Natural killer cell (primary cell): Measurements from ENCODE around the gene ZNF43. TPM values are rescaled to one million over a fixed set of nuclear protein-coding genes. Genes with fewer than 3 reads are reported as not detected.
A peak's percentile ranks its signal among the peaks of the same experiment; 100 is the strongest.
"Not testable (repeated sequence)": the region's sequence is repeated elsewhere in the genome, so short reads cannot be mapped to it uniquely, and the experiment has no call there.

ENCODE experiments used
- ATAC-seq, 3 donors: fragments of 150-1000 bp in 2 of 3; fragments of 200-7000 bp in 1 of 3; cut with Tn5 transposase; 1 replicate in 1 of 3; 2 replicates in 2 of 3; pipeline ENCODE4 v1.10.0; 2021; ENCODE audit warnings: mild to moderate bottlenecking in 2 of 3, moderate library complexity in 2 of 3
- DNase-seq, 2 donors: peaks; one replicate each; pipeline versions ENCODE4 v3.0.0 to v3.0.0-alpha.2; 2013 to 2021; ENCODE audit warnings: mixed read lengths in 1 of 2
- H3K27ac ChIP-seq: one replicate; pipeline ENCODE4 v1.5.1; 2013; ENCODE audit warnings: mild to moderate bottlenecking, low read length
- H3K27me3 ChIP-seq: one replicate; pipeline ENCODE4 v1.6.1; 2013; ENCODE audit warnings: low read length; ENCODE audit not compliant: control insufficient read depth, insufficient read depth
- H3K36me3 ChIP-seq: one replicate; pipeline ENCODE4 v1.6.1; 2013; ENCODE audit warnings: low read length; ENCODE audit not compliant: control insufficient read depth, insufficient read depth
- H3K4me1 ChIP-seq: one replicate; pipeline ENCODE4 v1.6.1; 2013; ENCODE audit warnings: low read length; ENCODE audit not compliant: control insufficient read depth, insufficient read depth
- H3K4me3 ChIP-seq: one replicate; pipeline ENCODE4 v1.5.1; 2013; ENCODE audit warnings: low read length
- H3K9me3 ChIP-seq: one replicate; pipeline ENCODE4 v1.6.1; 2013; ENCODE audit warnings: low read length; ENCODE audit not compliant: control insufficient read depth, insufficient read depth
- H3K27ac Mint-ChIP-seq, 2 donors: one replicate each; pipeline ENCODE4 v1.8.0; 2022; ENCODE audit warnings: mild to moderate bottlenecking in 2 of 2, mixed read lengths in 2 of 2, moderate library complexity in 1 of 2
- H3K27me3 Mint-ChIP-seq, 2 donors: one replicate each; pipeline ENCODE4 v1.8.0; 2022; ENCODE audit warnings: low read depth in 2 of 2, mixed read lengths in 2 of 2
- H3K36me3 Mint-ChIP-seq: one replicate; pipeline ENCODE4 v1.8.0; 2022; ENCODE audit warnings: mixed read lengths
- H3K4me1 Mint-ChIP-seq, 2 donors: one replicate each; pipeline ENCODE4 v1.8.0; 2022; ENCODE audit warnings: mixed read lengths in 2 of 2
- H3K4me3 Mint-ChIP-seq: one replicate; pipeline ENCODE4 v1.8.0; 2022; ENCODE audit warnings: mild to moderate bottlenecking, moderate library complexity, mixed read lengths
- H3K9me3 Mint-ChIP-seq, 2 donors: one replicate each; pipeline ENCODE4 v1.8.0; 2022; ENCODE audit warnings: mixed read lengths in 2 of 2
- CTCF ChIP-seq: fragments of 200-600 bp; IDR thresholded peaks from one replicate; pipeline ENCODE4 v1.8.0; 2022; ENCODE audit warnings: antibody characterized with exemption
- WGBS: methylation state at CpG from one replicate; pipeline ENCODE4 v1.1.7; 2013; ENCODE audit warnings: missing lambda C conversion rate; ENCODE audit not compliant: insufficient coverage; 5-methylcytosine and 5-hydroxymethylcytosine counted together
- intact Hi-C: fragments of 100-400 bp; cut with micrococcal nuclease; formaldehyde crosslinking; loops from one replicate; pipeline ENCODE4 v1.14.2; 2022
- total RNA-seq, 4 donors: library from RNA; stranded (reverse); fragments of 120-200 nt in 1 of 4; gene quantifications; one replicate each; pipeline versions ENCODE4 v1.2.3 to v1.2.4, GENCODE V29; 2013 to 2022

Gene ZNF43
- total RNA-seq = 10 to 100 TPM; 21.6 to 36.8 (median 31.0) TPM
- 36.7 TPM for total RNA-seq (2013)

DNA sequence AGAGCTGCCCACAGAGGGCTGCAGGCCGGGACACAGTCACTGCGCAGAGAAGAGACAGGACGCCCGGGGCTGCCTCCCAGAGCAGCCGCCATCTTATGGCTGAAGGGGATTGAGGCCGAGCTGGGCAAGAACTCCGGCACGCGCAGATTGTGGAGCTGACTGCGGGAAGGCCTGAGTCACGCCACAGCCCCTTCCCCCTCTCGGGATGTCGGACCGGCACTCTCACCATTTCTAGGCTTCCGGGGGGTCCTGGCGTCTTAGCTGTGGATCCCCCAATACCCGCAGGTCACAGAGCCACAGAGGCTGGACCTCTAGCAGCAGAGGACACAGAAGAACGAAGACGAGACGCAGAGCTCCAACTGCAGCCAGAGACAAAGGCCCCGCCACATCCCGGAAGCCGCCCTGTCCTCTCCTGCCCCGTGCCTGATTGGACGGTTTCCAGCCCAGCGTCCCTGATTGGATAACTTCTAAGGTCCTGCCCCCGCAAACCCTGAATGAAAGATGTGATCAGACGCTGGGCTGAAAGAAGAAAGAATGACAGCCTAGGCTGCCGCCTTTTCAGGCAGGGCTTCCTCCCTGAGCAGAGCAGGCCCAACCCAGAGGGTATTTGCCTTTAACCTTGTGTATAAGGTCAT lies at the start of gene ZNF43:
Gene ZNF43 (minus strand): TSS at position 373 of the 635 bp plus-strand sequence. CDS start 144 bp downstream, at position 229.
- H3K36me3 ChIP-seq = no peaks in the 10 kb centered on the region
- peak within 1 kb of the TSS; percentile 83 for H3K27ac ChIP-seq
- Mint-ChIP-seq H3K36me3 (no peaks in the 10 kb centered on the region), H3K4me3 (peak within 1 kb of the TSS; percentile 98), H3K9me3 (no peaks in the 10 kb centered on the region), H3K27me3 (no peaks in the 10 kb centered on the region), H3K27ac (peak within 1 kb of the TSS; percentile 98 to 100), H3K4me1 (peaks cover 20 to 22% of the 10 kb centered on the region in 2 donors)
- H3K9me3 ChIP-seq = no peaks in the 10 kb centered on the region
- peak; percentile 96 to 99 (median 97) for ATAC-seq
- 0% methylated on average over 28 of the region's 29 CpGs for WGBS
- H3K27me3 ChIP-seq = no peaks in the 10 kb centered on the region
- H3K4me1 ChIP-seq = peaks cover 15% of the 10 kb centered on the region
- DNase-seq = peak; percentile 90 to 95
- intact Hi-C loops = loop anchor here (1.0 to 5.0 kb wide), 3 partner anchors 17 to 329 kb away; partner anchors contain the start of genes ZNF100 and ZNF429
- peak within 1 kb of the TSS; percentile 73 for H3K4me3 ChIP-seq
- no peak for TF ChIP-seq CTCF

DNA sequence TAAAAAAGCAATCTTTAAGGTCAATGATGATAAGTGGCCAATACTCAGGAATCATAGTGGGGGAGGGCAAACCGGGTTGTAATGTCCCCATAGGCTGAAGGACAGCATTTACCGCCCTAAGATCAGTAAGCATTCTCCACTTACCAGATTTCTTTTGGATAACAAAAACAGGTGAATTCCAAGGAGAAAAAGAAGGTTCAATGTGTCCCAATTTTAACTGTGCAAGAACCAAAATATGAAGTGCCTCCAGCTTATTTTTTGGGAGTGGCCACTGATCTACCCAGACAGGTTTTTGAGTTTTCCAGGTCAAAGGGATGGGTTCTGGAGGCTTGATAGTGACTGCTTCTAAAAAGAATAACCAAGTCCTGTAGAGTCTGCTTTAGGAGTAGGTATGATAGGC lies 49.5 kb upstream of the ZNF43 start:
- H3K27ac ChIP-seq, H3K36me3 Mint-ChIP-seq, H3K9me3 Mint-ChIP-seq, H3K4me3 ChIP-seq, H3K36me3 ChIP-seq, ATAC-seq, H3K27ac Mint-ChIP-seq, DNase-seq, H3K27me3 Mint-ChIP-seq, H3K4me1 Mint-ChIP-seq, H3K4me3 Mint-ChIP-seq, H3K27me3 ChIP-seq, H3K4me1 ChIP-seq, H3K9me3 ChIP-seq: not testable (repeated sequence)
- WGBS = 86% methylated on average over 2 of the region's 2 CpGs
- intact Hi-C loops = loop anchor here (10.0 kb wide), 1 partner anchor 681 kb away; no protein-coding TSS in a partner anchor

DNA sequence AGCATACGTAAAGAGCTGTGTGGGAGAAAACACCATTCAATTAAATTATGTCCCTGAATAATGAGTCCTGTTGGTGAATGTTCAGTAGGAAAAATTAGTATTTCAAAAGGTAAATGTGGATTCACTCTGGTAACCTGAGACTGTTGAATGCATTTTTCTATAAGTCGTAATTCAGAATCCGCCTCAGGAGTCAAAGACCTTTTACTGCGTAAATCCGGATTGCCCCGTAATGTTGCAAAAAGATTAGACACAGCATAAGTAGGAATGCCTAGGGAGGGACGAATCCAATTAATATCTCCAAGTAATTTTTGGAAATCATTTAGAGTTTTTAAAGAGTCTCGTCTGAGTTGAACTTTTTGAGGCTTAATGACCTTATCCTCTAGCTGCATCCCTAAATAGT lies 48.8 kb upstream of the ZNF43 start:
- H3K9me3 Mint-ChIP-seq, ATAC-seq: not testable (repeated sequence)

DNA sequence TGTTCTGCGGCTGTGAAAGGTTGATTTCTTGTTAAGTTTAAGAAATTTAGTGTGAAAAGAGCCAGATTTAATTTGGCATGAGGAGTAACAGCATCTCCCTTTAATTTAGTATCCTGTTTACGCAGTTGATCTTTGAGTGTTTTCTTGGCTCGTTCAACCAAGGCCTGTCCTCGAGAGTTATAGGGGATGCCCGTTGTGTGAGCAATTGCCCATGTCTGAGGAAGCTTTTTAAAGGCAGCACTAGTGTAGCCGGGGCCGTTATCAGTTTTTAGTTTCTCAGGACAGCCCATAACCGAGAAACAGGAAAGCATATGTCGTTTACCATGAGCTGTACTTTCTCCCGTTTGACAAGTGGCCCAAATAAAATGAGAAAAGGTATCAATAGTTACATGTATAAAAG lies 47.5 kb upstream of the ZNF43 start:
- peaks cover 2 to 7% of the 10 kb centered on the region in 2 donors for H3K27me3 Mint-ChIP-seq
- H3K4me3 Mint-ChIP-seq = no peak overlapping the region
- no peak overlapping the region for H3K27ac ChIP-seq
- no peaks in the 10 kb centered on the region for H3K4me1 ChIP-seq
- ATAC-seq (no peak), DNase-seq (no peak)
- TF ChIP-seq CTCF = no peak
- H3K36me3 Mint-ChIP-seq = no peaks in the 10 kb centered on the region
- no peaks in the 10 kb centered on the region for H3K27me3 ChIP-seq
- 86% methylated on average over 10 of the region's 10 CpGs for WGBS
- H3K27ac Mint-ChIP-seq = no peak overlapping the region
- no peak overlapping the region for H3K4me3 ChIP-seq
- H3K4me1 Mint-ChIP-seq = no peaks in the 10 kb centered on the region
- intact Hi-C loops = loop anchor here (10.0 kb wide), 1 partner anchor 679 kb away; no protein-coding TSS in a partner anchor
- no peaks in the 10 kb centered on the region for H3K9me3 ChIP-seq
- no peaks in the 10 kb centered on the region for H3K36me3 ChIP-seq
- H3K9me3 Mint-ChIP-seq = no peaks in the 10 kb centered on the region

More for the DNA sequence above, 48.8 kb upstream of the ZNF43 start:
- H3K27me3 ChIP-seq, H3K36me3 Mint-ChIP-seq, H3K27me3 Mint-ChIP-seq, H3K4me1 Mint-ChIP-seq, H3K4me1 ChIP-seq, H3K4me3 Mint-ChIP-seq, H3K27ac Mint-ChIP-seq, H3K27ac ChIP-seq, DNase-seq, H3K4me3 ChIP-seq, H3K36me3 ChIP-seq, H3K9me3 ChIP-seq: not testable (repeated sequence)
- 94% methylated on average over 7 of the region's 8 CpGs for WGBS
- intact Hi-C loops = loop anchor here (10.0 kb wide), 1 partner anchor 680 kb away; no protein-coding TSS in a partner anchor

DNA sequence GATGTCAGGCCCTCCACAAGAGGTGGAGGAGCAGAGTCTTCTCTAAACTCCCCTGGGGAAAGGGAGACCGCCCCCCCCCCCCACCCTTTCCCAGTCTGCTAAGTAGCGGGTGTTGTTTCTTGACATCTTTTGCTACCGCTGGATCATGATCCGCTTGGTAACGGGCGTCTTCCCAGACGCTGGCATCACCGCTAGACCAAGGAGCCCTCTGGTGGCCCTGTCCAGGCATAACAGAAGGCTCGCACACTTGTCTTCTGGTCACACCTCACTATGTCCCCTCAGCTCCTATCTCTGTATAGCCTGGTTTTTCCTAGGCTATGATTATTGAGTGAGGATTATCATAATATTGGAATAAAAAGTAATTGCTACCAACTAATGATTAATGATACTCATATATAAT lies 44.8 kb upstream of the ZNF43 start:
- not testable (repeated sequence) for H3K27me3 Mint-ChIP-seq, H3K4me1 ChIP-seq, ATAC-seq, H3K36me3 ChIP-seq, H3K4me3 Mint-ChIP-seq, H3K9me3 ChIP-seq, H3K4me1 Mint-ChIP-seq, H3K9me3 Mint-ChIP-seq, H3K4me3 ChIP-seq, H3K27ac Mint-ChIP-seq, H3K27me3 ChIP-seq, H3K36me3 Mint-ChIP-seq, H3K27ac ChIP-seq
- no CpG with 5 or more reads among the region's 9 CpGs for WGBS
- intact Hi-C loops = loop anchor here (10.0 kb wide), 1 partner anchor 676 kb away; no protein-coding TSS in a partner anchor
- DNase-seq = peak in 1 of 2 donors; percentile 5
